Cardiac septum (tissue), 1 donor: ENCODE results near the gene SDHC. TPM values are rescaled to one million over a fixed set of nuclear protein-coding genes. Genes with fewer than 3 reads are reported as not detected.
"Not testable (repeated sequence)": the region's sequence is repeated elsewhere in the genome, so short reads cannot be mapped to it uniquely, and the experiment has no call there.

ENCODE experiments used
- DNase-seq: peaks from one replicate; pipeline ENCODE4 v3.0.0-alpha.2; 2020; ENCODE audit warnings: low spot score
- intact Hi-C: fragments of 100-400 bp; cut with DNase I; formaldehyde crosslinking; loops from one replicate; pipeline ENCODE4 v1.14.0; 2022
- total RNA-seq: library from RNA; stranded (reverse); fragmentation: NEBNext Ultra II Directional; extraction: Animal tissue kit (Norgen Biotek cat#: 25700); gene quantifications from one replicate; pipeline ENCODE4 v1.2.1, GENCODE V29; 2021
- donor health status: DM: no; HTN: no; CAD: no.

SDHC gene
- total RNA-seq, 1 donor from 2014 or later: 306 TPM

DNA sequence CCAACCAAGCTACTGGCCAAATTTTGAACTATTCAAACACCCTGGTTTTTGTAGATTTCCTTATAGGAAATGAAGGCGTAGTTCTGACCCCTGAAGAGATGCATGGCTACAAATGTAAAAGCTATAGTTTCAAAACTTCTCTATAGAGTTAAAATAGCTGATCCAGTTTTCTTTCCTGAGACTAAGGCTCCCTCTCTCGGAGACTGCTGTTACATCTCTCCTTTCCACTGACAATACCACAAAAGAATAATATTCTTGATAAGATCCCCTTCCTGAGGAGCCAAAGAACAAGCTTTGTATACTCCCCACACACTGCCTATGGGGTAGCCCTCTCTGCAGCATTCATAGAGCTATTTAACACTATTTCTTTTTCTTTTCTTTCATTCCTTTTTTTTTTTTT is 60.2 kb downstream of the SDHC start:
- intact Hi-C loops: no loop called here
- no peak for DNase-seq

DNA sequence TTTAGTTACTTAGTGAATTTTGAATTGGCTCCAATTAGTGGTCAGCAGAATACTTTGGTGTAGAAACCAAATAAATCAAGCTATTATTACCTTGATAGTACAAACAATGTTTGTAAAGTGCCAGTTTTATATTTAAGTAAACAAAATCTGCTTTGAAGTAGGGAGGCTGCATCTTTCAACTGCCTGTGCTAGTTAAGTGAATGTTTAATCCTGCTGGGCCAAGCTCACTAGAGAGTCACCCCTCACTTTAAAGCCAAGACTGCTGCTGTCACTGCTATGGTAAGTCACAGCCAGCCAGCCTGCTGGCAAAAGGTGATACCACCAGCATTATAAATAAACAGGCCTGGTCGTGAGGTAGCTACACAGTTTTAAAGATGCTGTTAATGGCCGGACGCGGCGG is 63.8 kb downstream of the SDHC start:
- no peak for DNase-seq
- intact Hi-C loops: no loop called here

DNA sequence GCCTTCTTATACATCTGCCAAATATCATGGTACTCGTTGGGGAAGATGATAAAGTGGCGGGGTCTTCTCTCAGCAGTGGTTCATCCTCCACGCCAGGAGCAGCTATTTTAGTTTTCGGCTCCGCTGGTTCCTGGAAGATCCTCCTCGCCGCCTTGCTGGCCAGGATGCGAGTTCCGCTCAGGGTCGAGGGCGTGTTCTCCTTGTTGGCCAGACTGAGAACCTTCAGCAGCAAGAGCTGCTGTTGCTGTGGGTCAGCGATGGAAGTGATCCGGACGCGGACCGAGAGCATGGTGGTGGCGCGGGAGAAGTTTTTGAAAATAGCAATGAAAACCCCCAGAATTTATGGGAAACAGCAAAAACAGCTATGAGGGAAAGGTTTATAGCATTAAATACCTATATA is 64.9 kb downstream of the SDHC start:
- intact Hi-C loops: no loop called here
- no peak for DNase-seq

DNA sequence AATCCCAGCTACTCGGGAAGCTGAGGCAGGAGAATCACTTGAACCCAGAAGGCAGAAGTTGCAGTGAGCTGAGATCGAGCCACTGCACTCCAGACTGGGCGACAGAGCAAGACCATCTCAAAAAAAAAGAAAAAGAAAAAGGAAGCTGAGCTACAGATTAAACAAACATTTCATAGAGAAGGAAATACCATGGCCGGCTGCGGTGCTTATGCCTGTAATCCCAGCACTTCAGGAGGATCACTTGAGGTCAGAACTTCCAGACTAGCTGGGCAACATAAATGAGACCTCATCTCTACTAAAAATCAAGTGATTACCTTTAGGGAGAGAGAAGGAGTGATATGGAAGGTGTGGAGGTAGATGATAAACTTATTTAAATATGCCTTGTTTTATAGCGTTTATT is 67.5 kb downstream of the SDHC start:
- DNase-seq: no peak
- intact Hi-C loops: loop anchor here (5.0 kb wide), 1 partner anchor 154 kb away; the partner anchor contains the start of gene TOMM40L

DNA sequence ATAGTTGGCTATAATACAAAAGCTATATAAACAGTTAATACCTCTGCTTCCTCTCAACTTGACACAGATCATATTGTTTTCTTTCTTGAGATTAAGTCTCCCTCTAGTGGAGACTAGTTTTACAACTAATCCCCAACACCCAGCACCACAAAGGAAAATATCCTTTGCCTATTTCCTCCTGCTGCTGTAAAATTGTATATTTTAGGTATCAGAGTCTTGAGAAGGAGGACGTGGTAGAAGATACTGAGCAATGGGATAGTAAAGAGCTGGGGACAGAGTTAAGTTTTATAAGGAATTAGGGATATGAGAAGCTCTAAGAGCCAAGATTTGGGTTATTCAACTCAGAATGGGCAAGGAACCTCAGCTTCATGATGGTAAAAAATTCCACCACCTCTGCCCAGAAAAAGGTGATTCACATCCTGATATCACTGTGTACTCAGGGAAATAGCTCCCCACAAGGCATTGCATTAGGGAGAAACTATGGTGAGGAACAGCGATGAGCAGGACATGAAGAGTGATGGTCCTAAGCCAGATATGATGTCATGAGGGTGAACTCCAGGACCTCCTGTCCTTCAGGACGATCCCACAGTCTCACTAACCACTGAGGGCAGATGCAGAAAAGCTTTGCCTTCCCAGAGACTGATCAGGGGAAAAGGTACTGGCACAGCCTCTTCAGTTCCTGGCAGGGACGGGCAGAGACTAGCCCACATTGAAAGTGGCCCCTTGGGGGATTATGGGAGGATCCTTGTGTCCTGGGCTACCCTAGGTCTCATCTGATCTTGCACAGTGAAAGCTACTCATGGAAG is 68.2 kb downstream of the SDHC start:
- intact Hi-C loops: loop anchor here (5.0 kb wide), 1 partner anchor 155 kb away; the partner anchor contains the start of gene TOMM40L
- DNase-seq: no peak

DNA sequence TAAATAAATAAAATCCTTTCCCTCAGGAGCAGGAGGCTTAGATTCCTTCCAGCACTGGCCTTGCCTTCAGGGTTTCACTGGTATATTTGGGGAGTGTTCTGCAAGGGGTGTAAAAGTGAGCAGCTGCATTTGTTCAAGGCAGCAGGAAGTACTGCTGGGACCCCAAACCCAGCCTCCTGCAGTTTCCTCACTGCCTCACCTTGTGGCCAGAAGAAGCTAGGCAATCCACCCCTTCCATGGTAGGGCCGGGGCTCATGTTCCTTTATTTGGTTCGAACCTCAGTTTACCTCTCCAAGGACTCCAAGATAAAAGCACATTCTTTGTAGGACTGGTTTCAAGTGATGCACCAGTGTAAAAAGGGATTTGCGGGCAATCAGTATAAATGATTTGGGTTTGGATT is 74.5 kb downstream of the SDHC start:
- no peak for DNase-seq
- intact Hi-C loops: loop anchor here (5.0 kb wide), 2 partner anchors 76 to 186 kb away; partner anchors contain the start of genes NDUFS2 and SDHC

DNA sequence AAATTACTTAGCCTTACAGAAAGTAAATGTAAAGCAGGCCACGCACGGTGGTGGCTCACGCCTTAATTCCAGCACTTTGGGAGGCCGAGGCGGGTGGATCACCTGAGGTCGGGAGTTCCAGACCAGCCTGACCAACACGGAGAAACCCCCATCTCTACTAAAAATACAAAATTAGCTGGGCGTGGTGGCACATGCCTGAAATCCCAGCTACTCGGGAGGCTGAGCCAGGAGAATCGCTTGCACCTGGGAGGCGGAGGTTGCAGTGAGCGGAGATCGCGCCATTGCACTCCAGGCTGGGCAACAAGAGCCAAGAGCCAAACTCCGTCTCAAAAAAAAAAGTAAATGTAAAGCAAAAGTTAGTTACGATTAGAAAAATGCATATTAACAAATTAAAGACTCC is 75.0 kb downstream of the SDHC start:
- intact Hi-C loops: loop anchor here (5.0 kb wide), 2 partner anchors 77 to 187 kb away; partner anchors contain the start of genes NDUFS2 and SDHC
- not testable (repeated sequence) for DNase-seq

DNA sequence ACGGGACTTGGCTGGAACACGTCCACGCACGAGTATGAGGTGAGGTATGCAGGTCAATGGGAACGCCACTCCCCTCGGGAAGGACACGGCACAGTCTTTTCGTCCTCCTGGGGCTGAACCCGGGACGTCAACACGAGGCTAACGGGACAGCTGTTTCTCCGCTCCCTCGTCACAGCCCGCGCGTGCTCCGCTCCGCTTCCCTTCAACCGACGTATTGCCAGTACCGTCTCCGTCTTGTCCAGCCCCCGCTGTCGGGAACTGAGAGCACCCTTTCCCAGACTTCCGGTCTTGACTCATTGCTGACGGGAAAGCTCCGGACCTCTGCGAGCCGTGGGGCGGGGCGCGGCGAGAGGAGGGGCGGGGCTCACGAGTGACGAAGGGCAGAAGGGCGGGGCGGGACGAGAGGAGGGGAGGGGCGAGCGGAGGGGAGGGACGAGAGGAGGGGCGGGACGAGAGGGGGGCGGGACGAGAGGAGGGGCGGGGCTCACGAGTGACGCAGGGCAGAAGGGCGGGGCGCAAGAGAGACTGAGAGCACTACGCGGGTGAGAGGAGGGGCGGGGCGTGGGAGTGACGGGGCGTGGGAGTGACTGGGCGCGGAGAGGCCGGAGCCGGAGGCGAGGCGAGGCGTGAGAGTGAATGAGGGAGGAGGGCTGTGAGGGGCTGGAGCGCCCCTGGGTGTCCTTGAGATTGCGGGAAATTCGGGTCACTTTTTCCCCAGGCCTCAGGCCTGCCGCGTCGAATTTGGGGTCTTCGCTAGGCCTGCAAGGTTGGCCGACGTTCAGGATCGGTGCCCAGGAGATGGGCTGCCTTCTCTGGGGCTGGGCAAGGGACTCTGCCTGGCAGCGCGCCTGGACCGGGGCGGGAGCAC is 75.7 kb downstream of the SDHC start:
- intact Hi-C loops: loop anchor here (5.0 to 10.0 kb wide), 3 partner anchors 78 to 345 kb away; partner anchors contain the start of genes NDUFS2 and SDHC
- peak; percentile 99 for DNase-seq

DNA sequence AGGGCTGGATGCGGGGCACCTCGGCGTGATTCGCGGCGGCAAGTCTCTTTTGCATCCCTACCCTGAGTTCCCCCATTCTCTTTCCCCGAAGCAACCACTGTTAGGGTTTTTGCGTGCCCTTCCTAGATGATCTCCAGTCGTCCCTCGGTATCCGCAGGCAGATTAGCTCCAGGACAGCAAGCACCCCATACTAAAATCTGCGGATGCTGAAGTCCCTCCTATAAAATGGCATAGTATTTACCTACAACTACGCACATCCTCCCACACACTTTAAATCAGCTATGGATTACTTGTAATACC is 76.3 kb downstream of the SDHC start:
- intact Hi-C loops: loop anchor here (10.0 kb wide), 1 partner anchor 344 kb away; no protein-coding TSS in a partner anchor
- DNase-seq: no peak

DNA sequence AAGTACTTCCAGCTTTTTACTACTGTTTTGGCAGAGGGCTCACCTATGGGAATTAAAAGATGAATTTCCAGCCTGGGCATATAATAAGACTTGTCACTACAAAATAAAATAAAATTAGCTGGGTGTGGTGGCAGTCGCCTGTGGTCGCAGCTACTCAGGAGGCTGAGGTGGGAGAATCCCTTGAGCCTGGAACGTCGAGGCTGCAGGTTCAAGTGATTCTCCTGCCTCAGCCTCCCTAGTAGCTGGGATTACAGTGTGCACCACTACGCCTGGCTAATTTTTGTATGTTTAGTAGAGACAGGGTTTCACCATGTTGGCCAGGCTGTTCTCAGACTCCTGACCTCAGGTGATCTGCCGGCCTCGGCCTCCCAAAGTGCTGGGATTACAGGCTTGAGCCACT is 77.0 kb downstream of the SDHC start:
- not testable (repeated sequence) for DNase-seq
- intact Hi-C loops: loop anchor here (10.0 kb wide), 1 partner anchor 344 kb away; no protein-coding TSS in a partner anchor

DNA sequence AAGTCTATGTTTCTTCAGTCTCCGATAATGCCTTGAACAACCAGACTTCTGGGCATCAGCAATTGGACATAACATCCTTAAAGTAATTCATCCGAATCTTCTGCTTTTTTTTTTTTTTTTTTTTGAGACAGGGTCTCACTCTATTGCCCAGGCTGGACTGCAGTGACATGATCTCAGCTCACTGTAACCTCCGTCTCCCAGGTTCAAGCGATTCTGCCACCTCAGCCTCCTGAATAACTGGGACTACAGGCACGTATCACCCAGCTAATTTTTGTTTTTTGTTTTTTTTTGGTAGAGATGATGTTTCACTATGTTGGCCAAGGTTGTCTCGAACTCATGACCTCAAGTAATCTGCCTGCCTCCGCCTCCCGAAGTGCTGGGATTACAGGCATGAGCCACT is 77.4 kb downstream of the SDHC start:
- intact Hi-C loops: loop anchor here (10.0 kb wide), 1 partner anchor 343 kb away; no protein-coding TSS in a partner anchor
- no peak for DNase-seq

DNA sequence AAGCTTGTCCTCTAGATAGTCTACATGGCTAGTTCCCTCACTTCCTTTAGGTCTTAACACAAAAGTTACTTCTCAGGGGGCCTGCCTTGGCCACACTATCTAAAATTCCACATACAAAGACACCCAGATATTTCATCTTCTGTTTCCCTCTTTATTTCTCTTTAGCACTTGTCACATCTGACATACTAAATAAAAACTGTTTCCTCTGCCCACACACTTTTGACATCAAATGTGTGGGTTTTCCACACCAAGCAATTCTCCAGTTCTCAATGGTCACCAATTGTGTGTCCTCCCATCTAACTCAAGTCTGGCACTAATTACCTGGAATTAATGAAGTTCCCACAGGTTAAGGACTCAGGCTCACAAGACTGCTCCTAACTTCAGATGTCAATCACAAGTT is 79.0 kb downstream of the SDHC start:
- intact Hi-C loops: loop anchor here (10.0 kb wide), 1 partner anchor 342 kb away; no protein-coding TSS in a partner anchor
- no peak for DNase-seq

DNA sequence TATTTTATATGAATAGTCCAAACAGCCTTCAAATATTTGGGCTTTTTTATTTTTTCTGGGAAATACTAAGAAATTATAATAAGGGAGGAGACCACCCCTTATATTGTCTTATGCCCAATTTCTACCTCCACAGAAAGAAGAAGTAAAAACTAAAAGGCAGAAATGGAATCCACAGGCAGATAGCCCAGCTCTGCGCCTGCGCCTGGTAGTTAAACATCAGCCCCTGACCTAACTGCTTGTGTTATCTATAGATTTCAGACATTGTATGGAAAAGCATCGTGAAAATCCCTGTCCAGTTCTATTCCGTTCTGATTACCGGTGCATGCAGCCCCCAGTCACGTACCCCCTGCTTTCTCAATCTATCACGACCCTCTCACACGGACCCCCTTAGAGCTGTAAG is 82.9 kb downstream of the SDHC start:
- intact Hi-C loops: loop anchor here (10.0 kb wide), 1 partner anchor 338 kb away; no protein-coding TSS in a partner anchor
- DNase-seq: not testable (repeated sequence)

DNA sequence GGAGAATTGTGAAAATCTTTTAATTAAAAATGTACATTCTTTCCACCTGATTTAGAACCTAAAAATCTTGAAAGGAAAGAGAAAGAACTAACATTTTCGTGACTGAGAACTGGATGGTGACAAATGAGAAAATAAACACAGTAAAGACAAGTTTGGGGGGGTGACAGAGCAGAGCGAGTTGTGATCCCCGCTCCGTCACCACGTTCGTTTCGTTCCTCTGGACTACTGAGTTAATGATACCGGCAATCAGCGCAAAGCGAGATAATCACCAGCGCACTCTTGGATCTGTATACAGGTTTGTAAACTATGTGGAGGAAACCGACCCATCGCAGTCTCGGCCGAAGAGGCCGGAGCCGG is 84.7 kb downstream of the SDHC start:
- no peak for DNase-seq
- intact Hi-C loops: loop anchor here (10.0 kb wide), 1 partner anchor 336 kb away; no protein-coding TSS in a partner anchor

DNA sequence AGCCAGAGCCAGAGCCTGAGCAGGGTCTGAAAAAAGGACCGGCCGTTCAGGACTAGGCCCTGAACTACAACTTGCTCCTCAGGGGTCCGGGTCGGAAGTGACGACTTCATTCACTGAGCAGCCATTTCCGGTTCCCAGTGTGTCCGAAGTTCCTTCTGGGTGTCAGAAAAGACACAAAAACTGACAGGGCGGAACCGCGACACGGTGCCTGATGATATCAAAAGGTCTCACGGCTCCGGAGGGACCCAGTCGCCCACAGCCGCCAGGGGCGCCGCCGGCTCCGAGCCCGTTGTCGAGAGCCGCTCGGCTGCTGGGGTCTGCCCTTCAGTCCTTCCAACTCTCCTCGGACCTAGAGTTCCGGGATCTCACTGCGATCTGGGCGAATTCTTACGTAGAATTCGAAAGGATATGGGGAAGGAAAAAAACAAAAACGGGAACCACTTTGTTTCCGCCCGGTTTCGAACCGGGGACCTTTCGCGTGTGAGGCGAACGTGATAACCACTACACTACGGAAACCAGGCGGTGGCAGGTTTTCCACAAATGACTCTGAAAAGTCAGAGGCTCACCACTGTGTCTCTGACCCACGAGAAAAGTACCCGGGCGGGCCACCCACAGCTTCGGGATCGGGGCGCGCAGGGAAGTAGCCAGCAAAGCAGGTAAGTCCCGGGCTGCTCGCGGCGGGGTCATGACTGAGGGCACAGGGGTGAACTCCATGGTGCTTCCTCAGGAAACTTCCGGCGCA is 85.2 kb downstream of the SDHC start:
- peak; percentile 90 for DNase-seq
- intact Hi-C loops: loop anchor here (10.0 kb wide), 1 partner anchor 335 kb away; no protein-coding TSS in a partner anchor

DNA sequence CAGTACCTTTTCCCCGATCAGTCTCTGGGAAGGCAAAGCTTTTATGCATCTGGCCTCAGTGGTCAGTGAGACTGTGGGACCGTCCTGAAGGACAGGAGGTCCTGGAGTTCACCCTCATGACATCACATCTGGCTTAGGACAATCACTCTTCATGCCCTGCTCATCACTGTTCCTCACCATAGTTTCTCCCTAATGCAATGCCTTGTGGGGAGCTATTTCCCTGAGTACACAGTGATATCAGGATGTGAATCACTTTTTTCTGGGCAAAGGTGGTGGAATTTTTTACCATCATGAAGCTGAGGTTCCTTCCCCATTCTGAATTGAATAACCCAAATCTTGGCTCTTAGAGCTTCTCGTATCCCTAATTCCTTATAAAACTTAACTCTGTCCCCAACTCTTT is 88.3 kb downstream of the SDHC start:
- DNase-seq: no peak
- intact Hi-C loops: no loop called here

DNA sequence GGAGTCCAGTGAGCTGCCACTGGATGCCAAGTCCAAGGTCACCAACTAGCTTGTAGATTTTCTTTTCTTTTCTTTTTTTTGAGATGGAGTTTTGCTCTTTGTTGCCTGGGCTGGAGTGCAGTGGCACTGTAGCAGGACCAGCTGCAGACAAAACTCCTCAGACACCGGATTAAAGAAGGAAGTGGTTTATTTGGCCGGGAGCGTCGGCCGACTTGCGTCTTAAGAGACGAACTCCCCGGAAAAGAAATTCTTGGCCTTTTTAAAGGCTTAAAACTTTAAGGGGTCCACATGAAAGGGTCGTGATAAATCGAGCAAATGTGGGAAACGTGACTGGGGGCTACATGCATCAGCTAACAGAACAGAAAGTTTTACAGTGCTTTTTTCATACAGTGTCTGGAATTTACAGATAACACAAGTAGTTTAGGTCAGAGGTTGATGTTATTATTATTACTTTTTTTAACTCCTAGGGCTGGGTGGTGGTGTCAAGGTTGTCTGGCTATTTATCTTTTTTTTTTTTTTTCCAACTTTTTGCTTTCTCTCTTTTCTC is 89.9 kb downstream of the SDHC start:
- intact Hi-C loops: no loop called here

DNA sequence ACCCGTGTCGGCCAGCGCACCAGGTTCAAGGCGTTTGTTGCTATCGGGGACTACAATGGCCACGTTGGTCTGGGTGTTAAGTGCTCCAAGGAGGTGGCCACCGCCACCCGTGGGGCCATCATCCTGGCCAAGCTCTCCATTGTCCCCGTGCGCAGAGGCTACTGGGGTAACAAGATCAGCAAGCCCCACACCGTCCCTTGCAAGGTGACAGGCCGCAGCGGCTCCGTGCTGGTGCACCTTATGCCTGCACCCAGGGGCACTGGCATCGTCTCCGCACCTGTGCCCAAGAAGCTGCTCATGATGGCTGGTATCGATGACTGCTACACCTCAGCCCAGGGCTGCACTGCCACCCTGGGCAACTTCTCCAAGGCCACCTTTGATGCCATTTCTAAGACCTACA is 92.4 kb downstream of the SDHC start:
- DNase-seq, intact Hi-C loops: not testable (repeated sequence)

More for the DNA sequence above, 89.9 kb downstream of the SDHC start:
- no peak for DNase-seq

DNA sequence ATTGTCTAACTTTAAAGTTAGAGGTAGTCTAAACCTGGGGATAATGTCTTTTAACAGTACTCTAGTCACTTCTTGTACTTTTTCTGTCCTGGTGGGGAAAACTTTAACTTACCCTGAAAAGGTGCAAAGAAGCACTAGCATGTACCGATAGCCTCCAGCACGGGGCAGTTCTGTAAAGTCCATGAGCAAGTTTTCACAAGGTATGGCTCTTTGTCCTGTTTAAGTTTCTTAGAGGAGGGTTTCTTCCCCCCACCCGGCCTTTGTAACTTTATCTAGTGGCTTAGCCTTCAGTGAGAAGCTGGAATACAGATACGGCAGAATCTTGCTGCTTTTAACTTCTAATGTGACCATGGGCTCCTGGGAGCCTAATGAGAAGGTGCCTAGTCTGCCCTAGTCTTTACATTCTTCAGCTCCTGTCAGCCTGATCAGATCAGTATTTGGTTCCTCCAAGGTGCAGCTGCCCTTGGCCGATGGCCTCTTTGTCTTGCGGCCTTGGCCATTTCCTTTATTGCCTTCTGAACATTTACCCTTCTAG is 93.3 kb downstream of the SDHC start:
- intact Hi-C loops: no loop called here
- DNase-seq: no peak
